ENCODE measurements around the gene BMPR1A.

- no peak for TF ChIP-seq EZH2 (IDR thresholded peaks at IDR 0.05; ENCODE audit: insufficient read depth, poor library complexity, severe bottlenecking)
- TF ChIP-seq EZH2phosphoT487 (IDR thresholded peaks at IDR 0.05; ENCODE audit: insufficient read depth, low read depth) = no peak
Measured at GRCh38 chr10:86709396-86710185, 46.8 kb upstream of the BMPR1A start.

Data from GM23248 (cell line).